Myocyte (in vitro differentiated cells): ENCODE measurements around the gene ENTPD1. TPM values are rescaled to one million over a fixed set of nuclear protein-coding genes. Genes with fewer than 3 reads are reported as not detected.

Source experiments
- DNase-seq: peaks from one replicate; pipeline ENCODE4 v3.0.0-alpha.2; 2012; ENCODE audit warnings: low read depth
- total RNA-seq: library from RNA; depleted of rRNA; stranded (reverse); fragments of >200 nt; gene quantifications from 2 replicates; pipeline ENCODE4 v1.2.3, GENCODE V29; 2014

Gene ENTPD1
- total RNA-seq, 1 donor from 2014 or later: 0.21 TPM

DNA sequence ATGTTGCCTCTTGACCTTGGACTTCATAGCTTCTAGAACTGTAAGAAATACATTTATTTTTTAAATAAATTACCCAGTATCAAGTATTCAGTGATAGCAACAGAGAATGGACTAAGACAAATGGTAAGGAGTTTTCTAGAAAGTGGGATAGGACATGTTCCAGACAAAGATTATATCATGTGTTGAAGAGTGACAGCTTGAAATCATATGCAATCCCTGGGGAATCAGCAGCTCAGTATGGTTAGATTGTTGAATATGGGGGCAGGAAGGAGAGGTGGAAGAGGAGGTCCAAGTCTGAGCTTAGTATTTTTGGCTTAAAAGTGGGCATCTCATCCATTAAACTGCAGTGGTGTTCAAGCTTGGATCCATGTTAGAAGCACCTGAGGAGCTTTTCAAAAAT is 74.1 kb downstream of the ENTPD1 start:
- DNase-seq: no peak

DNA sequence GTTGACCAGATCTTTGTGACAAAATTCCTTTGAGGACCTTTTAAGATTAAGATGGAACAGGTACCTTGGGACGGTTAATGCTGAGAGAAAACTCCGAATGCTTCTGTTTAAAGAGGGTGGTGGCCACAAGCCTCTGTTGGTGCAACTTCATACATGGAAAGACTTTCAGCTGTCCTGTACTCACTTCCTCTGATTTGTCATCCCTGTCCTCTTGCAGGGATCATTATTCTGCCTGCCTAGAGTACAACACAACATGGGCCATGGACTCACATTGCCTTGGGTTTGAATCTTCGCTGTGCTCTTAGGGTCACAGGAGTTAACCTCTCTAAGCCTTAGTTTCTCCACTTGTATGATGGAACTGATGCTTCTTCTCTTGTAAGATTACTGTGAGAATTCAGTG is 75.1 kb downstream of the ENTPD1 start:
- no peak for DNase-seq

DNA sequence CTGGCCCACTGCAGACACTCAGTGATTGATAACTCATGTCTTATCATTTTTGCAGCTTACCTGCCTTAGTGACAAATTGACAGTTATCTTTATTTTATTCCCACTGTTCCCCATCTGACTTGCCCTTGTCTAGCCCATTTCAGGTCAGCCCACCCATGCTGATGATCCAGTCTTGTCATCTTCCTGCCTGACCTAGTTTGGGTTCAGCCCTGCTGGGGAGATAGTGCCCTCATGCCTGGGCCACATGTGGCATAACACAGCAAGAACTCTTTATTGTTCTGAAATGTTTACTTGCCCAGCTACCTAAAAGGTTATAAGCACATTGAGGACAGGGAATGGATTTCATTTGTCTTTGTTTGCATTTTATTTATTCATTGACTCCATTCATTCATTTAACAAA is 75.6 kb downstream of the ENTPD1 start:
- DNase-seq: no peak

DNA sequence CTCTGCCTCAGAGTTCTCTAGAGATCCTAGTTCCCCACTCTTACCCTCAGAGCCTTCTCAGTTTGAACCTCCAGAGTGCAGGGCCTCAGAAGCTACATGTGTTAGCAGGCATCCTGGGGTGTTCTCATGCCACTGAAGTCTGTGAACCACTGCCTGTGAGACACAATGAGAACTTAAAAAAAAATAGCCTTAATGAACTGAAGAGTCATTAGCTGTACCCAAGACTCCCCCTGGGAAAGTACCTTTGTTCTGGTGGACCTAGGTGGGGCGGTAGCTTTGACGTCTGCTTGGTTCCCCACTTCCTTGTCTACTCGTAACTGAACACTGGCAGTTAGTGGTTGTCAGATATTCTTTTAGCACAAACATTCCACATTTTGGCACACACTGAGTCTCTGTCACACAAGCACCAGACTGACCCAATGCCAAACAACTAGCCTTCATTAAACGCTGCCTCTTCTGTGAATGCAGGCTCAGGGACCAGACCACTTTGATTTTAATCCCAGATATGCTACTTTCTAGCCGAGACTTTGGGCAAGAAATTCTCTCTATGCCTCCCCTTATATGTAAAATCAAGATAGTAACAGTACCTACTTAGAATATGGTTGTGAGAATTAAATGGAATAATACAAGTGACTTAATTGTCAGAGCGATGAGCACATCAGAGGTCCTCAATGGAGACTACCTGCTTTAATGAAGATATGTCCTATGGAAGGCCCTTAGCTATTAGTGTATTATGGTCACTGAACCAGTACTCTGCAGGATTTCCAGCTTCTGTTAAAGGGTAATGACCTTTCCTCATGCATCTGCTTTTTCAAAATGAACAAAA is 76.5 kb downstream of the ENTPD1 start:
- no peak for DNase-seq

DNA sequence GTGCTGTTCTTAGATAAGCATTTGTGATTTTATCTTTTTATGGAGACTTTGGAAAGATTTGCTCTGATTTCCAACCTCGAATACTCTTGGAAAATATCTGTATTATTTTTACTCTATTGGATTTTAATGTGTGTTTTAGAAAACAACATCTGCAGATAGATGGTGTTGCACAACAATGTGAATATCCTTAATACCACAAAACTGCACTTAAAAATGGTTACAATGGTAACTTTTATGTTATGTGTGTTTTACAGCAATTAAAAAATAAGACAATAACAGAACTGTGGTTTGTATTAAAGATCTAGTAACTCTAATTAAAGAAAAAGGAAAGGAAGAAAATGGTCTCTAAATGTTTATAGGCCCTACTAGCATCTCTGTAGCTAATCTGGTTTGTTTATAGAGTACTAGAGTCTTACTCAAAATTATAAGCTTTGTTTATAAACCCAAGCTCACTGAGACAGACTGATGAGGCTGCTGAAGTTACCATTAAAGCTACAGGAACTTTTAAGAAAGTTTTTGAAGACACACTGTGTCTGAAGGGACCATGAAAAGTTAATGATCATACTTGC is 77.2 kb downstream of the ENTPD1 start:
- DNase-seq: no peak

DNA sequence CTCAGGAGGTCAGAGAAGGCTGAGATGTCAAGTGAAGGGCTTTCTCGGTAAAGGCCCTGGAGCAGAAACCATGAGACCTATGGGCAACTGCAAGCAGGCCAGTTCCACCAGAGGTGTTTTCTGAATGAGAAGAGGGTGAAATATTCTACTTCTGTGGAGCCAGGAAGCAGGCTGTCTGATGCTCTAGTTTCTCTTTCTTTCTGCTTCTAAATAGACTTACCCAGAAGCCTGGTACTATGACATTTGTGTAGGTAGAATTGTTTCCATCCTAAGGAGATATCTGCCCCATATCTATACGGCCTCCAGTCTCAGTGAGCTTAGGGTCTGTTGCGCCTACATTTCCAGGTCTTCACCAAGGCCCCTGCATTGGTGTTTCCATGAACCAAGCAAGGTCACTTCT is 78.4 kb downstream of the ENTPD1 start:
- DNase-seq: no peak

DNA sequence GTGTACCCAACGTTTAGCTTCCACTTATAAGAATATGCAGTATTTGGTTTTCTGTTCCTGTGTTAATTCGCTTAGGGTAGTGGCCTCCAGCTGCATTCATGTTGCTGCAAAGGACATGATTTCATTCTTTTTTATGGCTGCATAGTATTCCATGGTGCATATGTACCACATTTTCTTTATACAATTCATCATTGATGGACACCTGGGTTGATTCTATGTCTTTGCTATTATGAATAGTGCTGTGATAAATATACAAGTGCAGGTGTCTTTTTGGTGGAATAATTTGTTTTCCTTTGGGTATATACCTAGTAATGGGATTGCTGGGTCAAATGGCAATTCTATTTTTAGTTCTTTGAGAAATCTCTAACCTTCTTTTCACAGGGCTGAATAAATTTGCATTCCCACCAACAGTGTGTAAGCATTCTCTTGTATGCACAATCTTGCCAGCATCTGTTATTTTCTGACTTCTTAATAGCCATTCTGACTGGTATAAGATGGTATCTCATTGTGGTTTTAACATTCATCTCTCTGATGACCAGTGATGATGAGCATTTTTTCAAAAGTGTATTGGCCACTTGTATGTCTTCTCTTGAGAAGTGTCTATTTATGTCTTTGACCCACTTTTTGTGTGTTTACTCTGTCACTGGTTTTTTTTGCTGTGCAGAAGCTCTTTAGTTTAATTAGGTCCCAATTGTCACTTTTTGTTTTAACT is 79.3 kb downstream of the ENTPD1 start:
- peak; percentile 25 for DNase-seq

DNA sequence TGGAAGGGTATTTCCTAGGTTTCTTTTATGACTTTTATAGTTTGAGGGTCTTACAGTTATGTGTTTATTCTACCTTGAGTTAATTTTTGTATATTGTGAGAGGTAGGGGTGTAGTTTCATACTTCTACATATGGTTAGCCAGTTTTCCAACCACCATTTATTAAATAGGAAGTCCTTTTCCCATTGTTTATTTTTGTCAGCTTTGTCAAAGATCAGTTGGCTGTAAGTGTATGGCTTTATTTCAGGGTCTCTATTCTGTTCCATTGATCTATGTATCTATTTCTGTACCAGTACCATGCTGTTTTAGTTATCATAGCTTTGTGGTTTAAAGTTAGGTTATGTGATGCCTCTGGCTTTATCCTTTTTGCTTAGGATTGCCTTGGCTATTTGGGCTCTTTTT is 79.9 kb downstream of the ENTPD1 start:
- DNase-seq: no peak

DNA sequence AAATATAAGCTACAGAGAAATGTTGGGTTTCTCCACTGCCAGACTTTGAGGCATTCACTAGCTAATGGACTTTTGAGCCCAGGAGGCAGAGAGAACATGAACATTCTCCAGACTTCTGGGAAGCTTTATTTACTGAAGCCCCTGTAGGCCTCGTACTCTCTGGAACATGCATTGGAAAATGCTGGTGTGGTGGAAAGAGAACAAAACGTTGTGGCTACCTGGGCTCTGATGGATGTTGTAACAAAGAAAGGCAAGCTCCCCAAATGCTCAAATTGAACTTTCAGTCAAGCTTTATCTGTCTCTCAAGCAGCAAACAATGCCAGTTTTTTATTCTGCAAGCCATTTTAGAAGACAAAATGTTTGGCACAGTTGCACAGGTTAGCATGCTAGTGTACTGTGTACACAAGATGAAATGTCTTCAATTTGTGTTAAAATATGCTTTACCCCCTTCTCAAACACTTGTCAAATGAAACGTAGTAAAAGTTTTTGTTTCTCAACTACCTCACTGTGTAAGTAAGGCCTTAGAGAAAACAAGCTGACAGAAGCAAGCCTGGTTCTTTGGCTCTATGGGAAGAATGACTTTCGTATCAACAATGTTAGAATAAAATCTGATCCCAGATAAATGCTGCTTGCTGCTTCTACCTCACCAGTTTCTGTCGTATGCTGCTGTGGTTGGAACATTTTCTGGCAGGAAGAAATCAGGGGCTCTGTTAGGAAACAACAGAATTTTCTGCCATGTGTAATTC is 80.8 kb downstream of the ENTPD1 start:
- DNase-seq: no peak

DNA sequence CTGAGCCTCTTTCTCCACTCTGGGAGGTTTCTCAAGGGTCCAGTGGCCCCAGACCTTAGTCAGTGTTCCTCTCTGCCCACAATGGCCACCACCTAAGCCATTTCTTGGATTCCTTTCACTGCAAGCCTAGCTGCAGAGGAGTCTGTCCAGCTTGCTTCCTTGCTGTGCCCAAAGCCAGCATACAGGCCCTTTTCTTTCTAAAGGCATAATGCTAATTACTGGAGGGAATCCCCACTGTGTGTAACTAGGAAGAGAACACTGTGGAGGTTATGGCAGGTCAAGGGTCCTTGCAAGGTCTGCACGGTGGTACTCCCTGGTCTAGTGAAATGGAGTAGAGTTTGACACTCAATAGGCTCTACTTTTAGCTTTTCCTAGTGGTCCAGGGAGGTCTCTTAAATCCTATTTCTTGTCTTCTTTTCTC is 81.4 kb downstream of the ENTPD1 start:
- no peak for DNase-seq

DNA sequence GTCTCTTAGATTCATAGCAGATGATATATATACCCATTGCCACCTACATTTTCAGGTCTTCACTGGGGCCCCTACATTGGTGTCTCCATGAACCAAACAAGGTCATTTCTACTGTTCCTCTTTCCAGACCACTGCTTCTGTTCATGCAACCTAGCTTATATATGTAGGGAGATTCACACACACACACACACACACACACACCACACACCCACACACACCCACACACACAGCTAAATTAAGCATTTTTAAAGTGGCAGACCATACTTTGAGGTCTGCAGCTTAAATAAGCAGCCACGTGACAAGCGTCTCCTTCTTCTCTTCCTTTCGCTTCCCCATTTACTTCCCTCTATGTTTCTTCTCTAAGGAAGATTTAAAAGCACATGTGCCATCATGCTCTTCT is 81.8 kb downstream of the ENTPD1 start:
- DNase-seq: no peak

DNA sequence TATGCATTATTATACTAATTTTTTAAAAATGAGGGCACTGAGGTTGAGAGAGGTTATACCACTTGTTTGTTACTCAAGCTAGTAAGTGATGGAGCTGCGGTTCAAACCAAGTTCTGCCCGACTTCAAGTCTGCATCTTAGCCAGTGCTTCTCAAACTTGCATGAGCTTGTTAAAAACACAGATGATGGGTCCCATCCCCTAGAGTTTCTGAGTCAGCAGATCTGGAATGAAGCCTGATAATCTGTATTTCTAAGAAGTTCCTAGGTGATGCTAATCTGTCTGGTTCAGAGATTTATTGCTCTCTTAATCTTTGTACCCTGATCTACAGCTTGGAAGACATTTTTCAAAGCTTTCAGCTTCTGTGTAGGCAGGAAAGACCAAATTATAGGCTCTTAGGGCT is 84.2 kb downstream of the ENTPD1 start:
- no peak for DNase-seq

DNA sequence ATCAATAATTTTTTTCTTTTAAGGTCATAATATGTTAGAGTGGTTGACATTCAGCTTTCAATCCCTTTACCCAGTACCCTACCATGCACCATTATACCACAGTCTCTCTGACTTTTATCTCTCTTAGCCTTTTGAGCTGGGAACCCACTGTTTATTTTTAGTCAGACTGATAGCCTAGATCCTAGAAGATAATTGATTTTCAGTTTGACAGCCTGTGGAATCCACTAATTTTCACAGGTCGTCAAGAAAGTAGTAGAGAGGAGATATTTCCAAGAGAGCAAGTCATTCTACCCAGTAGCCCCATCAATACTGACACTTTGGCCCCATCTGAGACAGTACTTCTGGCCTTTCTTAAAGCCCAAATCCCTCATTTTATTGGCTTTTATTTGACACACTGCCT is 84.7 kb downstream of the ENTPD1 start:
- no peak for DNase-seq

DNA sequence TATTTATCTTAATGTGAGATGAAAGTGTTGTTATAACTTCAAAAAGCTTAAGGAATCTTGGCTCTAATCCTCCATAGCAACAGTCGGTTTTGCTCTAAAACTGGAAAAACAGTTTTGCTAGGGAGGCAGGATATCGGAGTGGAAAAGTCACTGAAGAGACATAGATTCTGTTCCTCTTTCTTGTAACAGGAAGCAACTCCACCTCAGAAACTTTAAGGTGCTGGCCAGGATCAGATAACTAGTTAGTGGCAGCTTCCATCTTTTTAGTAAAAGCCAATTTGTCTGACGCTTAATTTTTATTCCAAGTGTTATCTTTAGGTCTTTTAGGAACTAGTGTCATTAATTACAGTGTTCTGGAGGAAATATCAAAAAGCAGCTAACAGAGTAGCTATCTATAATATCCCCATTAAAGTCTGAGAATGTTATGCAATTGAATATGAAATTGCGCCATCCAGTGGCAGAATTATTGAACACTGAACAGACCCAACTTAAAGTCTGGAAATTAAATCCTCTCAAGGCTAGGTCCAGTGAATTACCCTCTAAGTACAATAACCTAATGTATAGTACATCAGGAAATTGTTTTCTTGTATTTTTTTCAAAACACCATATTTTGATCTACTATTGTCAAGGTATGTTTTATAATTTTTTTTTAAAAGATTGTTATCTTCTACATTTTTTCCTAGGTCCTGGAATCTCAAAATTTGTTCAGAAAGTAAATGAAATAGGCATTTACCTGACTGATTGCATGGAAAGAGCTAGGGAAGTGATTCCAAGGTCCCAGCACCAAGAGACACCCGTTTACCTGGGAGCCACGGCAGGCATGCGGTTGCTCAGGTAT is 85.9 kb downstream of the ENTPD1 start:
- peak; percentile 75 for DNase-seq

DNA sequence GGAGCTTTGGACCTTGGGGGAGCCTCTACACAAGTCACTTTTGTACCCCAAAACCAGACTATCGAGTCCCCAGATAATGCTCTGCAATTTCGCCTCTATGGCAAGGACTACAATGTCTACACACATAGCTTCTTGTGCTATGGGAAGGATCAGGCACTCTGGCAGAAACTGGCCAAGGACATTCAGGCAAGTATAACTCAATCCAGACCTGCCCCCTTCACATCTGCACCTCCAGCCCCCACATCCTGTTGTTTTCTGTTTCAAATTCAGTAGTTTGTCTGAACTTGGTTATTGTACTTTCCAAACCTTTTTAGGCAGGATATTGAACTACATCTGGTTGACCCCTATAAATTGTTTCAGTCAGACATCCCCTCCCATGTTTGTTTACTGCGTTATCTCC is 89.4 kb downstream of the ENTPD1 start:
- DNase-seq: no peak

DNA sequence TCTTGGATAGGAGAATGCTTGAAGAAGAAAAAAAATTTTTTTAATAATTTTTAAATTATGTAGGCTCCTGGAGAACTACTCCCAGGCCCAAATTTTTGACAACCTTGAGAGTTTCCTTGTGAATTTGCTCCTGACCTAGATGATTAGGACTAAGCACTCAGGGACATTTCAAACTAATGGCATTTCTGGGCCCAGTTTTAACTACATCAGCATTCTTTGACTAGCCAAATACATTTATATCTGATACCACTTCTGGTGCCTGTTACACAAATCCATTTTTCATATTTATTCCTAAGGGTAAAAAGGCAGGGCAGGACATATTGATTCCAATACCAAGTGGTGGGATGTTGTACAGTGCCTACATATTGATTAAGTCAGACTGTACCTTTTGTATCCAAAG is 91.0 kb downstream of the ENTPD1 start:
- no peak for DNase-seq

DNA sequence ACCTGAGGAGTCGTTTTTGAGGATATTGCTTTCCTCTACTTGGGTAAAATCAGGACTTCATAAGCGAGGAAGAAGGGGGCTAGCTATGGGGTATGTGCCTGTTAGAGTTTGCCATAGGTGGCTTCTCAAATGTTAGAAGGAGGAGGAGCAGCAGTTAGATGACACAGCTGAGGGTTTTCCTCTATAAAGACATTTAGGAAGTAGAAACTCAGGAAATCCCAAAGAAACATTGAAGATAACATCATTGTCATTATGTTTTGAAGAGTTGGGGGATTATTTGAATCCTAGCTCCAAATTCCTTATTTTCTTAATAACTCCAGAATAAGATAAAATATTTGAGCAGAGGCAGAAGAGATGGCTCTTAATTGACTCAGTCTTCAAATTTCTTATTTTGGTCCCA is 92.9 kb downstream of the ENTPD1 start:
- DNase-seq: no peak

DNA sequence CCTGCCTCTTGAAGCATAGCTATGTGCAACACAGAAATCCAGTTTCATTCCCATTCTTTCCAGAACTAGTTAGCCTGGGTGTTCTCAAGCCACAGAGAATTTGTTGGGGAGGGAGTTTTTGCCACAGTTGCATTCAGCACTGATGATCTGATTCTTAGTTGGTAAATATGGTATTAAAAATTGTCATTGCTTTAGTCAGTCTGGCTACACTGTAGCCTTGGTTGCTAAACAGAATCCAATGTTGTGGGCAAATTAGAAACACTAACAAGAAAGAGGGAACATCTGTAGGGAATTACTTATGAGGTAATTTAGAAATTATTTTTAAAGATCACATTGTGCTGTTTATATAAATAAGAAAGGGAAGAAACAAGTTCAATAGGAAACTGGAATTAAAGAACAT is 94.8 kb downstream of the ENTPD1 start:
- DNase-seq: peak; percentile 33

DNA sequence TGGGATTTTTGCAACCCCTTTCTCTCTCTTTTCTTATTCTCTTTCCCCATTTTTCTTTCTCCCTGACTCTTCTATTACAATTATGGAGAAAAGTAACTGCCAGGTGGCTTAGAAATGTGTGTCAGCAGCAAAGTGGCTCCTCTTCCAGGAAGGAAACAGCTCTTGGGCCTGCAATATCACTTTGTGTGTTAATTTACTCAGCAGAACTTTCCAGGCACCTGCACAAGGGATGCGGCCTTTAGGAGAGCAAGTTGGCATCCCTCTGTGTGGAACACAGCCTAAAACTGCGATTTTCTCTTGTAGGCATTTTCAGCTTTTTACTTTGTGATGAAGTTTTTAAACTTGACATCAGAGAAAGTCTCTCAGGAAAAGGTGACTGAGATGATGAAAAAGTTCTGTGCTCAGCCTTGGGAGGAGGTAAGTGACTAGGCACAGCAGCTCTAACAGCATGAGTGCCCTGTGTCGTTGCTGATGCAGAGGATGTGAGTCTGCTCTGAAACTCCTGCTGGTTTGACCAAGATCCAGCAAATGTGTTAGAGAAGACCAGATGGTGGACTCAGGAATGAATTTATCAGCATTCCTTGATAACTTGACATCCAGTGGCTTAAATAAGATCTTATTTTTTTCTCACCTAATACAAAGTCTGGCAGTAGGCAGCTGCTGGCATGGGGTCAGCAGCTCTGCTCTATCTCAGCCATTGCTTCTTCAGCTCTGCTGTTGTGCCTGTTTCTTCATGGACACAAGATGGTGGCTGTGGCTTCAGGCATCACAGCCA is 104.4 kb downstream of the ENTPD1 start:
- no peak for DNase-seq

DNA sequence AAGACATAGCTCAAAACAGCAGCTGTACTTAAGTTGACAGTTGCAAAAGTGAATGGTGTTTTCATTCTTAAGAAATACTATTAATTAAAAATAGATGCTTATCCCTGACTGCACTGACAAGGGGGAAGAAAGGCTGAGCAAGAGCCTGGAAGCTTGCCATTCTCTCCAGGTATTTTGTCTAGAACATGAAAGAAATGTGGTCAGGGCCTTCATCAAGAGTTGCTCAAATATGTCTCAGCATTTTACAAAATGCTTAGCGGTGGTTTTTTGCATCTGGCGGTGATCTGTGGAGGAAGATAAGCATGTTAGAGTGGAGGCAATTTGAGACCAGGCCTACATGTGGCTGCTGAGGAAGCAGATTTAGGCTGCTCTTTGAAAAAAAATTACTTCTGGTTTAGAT is 105.4 kb downstream of the ENTPD1 start:
- no peak for DNase-seq
